RKO (cell line): ENCODE data around the gene PDE1C.
"Not testable (repeated sequence)": the region's sequence is repeated elsewhere in the genome, so short reads cannot be mapped to it uniquely, and the experiment has no call there.

Experiments
- DNase-seq: peaks from one replicate; pipeline ENCODE4 v3.0.0-alpha.2; 2016; ENCODE audit warnings: low spot score

Gene PDE1C

DNA sequence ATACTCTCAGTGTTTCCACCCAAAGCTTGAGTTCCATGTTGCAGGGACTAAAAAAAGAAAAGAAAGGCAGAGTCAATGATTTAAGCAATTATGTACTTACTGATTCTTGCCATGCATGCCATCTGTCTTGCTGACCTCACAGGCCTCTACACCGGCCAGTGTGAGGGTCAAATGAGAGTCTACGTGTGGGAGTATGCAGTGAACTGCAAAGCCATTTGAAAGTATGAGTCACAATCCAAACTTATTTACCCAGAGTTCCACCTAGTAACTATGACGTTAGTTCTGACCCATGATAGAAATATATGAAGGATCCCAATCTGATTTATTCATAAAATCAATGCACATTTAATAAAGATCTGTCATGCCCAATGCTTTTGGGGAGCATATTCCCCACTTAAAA lies 26.5 kb downstream of the PDE1C start:
- peak; percentile 6 for DNase-seq

GRCh38 chr7:32042900-32043299 lies 27.3 kb downstream of the PDE1C start:
- DNase-seq: no peak

DNA sequence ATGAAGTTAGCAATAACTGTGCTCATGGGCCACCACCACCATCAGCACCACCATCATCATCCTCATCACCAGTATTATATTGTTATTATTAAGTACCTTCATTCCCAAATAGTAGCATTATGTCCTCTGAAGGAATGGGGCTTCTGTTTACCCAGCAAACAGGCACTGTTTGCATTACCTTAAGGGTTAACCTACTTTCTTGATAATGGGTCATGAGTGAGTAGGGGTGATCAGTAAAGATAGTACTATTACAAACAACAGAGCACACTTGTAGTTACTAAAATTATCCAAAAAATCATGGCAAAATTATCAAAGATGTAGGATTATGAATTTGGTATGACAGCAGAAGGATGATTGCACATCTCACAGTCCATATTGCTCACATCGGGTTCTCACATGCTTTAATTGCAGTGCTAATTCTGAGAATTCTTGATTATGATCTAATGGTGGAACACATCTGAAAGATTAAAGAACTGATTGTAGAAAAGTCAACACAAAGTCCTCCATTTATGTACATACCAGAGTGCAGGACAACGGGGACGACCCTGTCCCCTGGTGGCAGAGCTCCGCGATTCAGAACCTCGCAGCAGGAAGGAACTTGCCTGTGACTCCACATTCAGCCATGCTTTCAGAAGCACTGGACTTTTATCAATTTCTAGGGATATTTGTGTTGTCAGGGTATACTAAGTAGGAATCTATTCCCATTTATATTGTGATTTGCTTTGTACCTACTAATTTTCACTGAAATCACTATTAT lies 31.0 kb downstream of the PDE1C start:
- no peak for DNase-seq

DNA sequence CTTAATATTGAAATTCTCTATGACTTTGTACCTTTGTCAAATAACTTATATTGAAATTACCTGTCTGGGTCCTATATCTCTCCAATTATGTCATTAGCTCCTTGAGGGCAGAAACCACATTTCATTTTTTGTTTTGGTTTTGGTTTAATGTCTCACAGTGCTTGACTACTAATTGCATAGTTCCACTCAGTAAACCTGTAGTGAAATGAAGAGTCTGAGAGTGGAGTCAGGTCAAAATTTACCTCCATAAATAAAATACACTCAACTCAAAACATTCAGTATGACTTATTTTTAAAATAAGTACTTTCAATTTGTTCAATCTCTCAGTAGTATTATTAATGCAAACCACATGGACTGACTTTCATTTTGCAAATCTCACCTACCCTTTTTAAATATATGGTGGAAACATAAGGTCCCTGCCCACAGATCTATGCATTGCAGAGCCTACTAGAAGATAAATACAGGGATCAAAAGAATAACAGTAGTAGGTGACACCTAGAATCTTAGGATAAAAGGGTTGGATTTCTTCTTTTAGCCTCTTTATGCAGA lies 32.5 kb downstream of the PDE1C start:
- DNase-seq: no peak

- DNase-seq: no peak
These were observed 33.6 kb downstream of the PDE1C start for GRCh38 chr7:32036557-32036956.

- DNase-seq: no peak
These were observed 36.2 kb downstream of the PDE1C start for GRCh38 chr7:32034052-32034451.

GRCh38 chr7:32033006-32033405 lies 37.2 kb downstream of the PDE1C start:
- DNase-seq: no peak

DNA sequence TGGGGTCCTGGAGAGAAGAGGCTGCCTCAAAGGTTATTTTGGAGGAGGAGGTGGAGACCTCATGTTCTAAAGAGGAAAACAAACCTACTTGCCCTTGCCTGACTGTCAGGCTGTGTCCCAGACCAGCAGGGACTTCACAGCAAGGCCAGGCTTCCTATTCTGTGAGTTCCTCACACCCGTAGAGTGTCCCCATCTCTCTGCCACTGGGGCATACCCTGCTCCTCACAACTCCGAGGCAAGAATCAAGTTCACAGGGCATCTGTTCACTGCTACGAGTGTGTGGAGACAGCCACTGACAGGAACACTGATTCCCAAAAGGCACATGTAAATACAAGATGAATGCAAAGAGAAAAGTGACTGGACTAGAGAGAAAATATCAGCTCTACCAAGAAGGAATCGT lies 38.0 kb downstream of the PDE1C start:
- no peak for DNase-seq

- DNase-seq: no peak
These were observed 39.1 kb downstream of the PDE1C start for GRCh38 chr7:32030904-32031692.

DNA sequence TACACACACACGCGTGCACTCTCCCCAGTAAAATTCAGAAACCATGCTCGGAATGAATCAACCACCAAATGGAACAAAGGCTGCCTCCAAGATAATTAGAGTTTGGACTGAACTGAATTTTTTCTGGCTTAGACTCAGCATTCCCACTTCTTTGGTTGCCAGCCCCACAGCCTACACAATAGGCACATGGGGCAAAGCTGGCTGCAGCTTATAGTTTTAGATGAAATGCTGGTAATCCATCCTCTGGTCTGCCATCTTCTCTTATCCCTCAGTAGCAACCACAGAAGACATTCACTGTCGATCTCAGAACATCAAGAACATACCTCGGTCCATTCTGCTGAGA lies 44.2 kb downstream of the PDE1C start:
- DNase-seq: no peak

GRCh38 chr7:32025381-32026082 lies 44.7 kb downstream of the PDE1C start:
- no peak for DNase-seq

- no peak for DNase-seq
These were observed 46.8 kb downstream of the PDE1C start for GRCh38 chr7:32023376-32023775.

GRCh38 chr7:32022966-32023365 lies 47.2 kb downstream of the PDE1C start:
- DNase-seq: no peak

- no peak for DNase-seq
These were observed 49.6 kb downstream of the PDE1C start for GRCh38 chr7:32020551-32021159.

DNA sequence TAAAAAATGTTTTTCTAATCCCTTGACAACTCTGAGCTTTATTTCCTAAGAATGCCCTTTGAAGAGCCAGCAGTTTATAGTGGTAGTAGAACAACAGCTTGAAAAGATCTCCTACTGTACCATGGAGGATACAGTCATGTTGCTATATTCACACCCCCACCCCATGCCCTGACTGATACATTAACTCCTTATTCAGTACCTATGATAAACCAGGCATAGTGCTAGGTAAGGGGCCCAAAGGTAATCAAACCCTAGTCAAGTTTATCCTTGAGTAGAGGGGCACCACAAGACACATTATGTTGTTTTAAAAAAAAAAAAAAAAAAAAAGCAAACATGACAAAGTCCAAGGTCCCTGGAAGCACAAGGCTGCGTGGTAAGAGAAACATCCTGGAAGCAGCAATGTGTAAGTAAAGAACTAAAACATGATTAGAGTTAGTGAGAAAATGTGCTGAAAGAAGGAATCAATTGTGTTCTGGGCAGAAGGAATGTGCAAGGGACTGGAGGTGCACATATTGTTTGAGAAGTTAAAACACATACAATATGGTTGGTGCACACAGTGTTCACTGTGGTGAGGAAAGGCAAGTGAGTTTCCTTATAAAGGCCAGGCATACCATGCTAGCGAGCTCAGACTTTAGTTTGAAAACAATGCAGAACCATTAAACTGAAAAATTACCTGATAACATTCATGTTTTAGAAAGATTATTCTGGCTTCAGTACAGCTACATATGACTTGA lies 51.2 kb downstream of the PDE1C start:
- DNase-seq: no peak

- no peak for DNase-seq
These were observed 55.1 kb downstream of the PDE1C start for GRCh38 chr7:32015133-32015532.

- not testable (repeated sequence) for DNase-seq
These were observed 56.7 kb downstream of the PDE1C start for GRCh38 chr7:32013471-32013870.

- DNase-seq: no peak
These were observed 64.6 kb downstream of the PDE1C start for GRCh38 chr7:32005577-32005976.

DNA sequence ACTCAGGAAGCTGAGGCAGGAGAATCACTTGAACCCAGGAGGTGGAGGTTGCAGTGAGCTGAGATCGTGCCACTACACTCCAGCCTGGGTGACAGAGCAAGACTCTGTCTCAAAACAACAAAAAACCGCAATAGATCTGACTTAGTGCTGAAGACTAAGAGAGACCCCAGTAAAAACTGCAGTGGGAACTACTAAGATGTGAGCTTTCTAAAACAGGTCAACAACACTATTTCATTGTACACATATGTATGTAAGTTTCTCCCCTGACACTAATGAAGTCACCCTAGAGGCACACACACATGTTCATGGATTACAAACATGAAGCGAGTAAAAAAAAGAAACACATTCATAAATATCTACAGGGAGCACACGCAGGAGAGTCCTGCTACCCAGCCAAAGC lies 68.3 kb downstream of the PDE1C start:
- DNase-seq: no peak

- DNase-seq: no peak
These were observed 72.8 kb downstream of the PDE1C start for GRCh38 chr7:31997423-31997822.

DNA sequence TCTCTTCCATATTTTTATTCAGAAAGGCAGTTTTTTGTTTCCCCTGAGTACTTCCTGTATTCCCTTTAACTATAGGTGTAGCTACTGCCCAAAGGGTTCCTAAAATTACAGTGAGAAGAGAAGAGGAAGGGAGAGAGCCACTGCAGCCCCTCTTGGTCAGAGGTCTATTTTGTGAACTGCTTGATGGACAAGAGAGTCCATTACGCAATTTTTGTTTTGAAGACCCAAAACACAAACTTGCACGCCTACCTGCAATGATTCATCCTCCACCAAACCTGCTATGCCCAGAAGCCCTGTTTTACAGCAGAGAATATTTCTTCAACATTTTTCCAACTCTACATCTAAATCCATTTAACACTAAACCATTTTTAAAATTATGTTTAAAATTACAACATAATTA lies 75.1 kb downstream of the PDE1C start:
- DNase-seq: no peak

GRCh38 chr7:31991846-31992245 lies 78.4 kb downstream of the PDE1C start:
- no peak for DNase-seq
